Measurements from ENCODE around the gene YEATS4. TPM values are rescaled to one million over a fixed set of nuclear protein-coding genes. Genes with fewer than 3 reads are reported as not detected.
"Not testable (repeated sequence)": the region's sequence is repeated elsewhere in the genome, so short reads cannot be mapped to it uniquely, and the experiment has no call there.

YEATS4 gene
- total RNA-seq = 28.5 TPM

DNA sequence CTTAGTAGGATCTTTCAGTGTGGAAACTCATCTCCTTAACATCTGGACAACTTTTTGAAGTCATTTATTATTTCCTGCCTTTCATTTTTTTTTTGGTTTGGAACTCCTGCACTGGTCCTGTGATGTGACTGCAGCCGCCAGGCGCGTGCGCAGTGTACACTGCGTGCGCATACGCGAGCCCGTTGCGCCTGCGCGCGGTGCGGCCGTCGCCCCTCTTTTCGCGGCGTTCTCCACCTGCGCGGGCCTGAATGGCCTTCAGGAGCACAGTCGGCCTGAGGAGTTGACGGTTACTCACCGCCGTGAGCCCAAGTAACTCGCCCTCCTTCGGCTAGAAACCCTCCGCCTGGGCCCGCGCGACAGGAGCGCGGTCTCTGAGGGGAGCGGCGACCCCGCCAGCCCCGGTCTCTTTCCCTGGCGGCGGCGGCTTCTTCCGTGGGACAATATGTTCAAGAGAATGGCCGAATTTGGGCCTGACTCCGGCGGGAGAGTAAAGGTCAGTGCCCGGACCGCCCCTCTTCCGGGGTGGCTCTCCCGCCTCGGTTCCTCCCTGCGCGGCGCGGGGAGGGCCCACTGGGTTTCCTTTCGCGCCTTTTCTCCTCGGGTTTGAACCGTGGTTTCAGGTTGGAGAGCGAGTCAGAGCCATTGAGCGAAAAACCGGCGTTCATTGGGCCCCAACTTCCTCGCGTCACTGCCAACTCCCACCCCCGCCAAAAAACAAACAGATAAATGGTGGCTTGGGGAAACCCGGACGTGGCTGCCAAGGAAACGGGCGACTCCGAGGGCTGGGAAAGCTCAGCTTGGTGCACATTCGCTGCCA lies at the start of gene YEATS4:
TSS of gene YEATS4 (plus strand) at position 213 of the 817 bp plus-strand sequence. CDS start at position 443, 230 bp downstream.
- peak; percentile 78 to 91 (median 88) for DNase-seq (ENCODE audit: low read depth in 2 of 3, low spot score in 2 of 3)

- no peak for DNase-seq (ENCODE audit: low read depth in 2 of 3, low spot score in 2 of 3)
These were observed 46.3 kb upstream of the YEATS4 start for GRCh38 chr12:69313209-69313608.

DNA sequence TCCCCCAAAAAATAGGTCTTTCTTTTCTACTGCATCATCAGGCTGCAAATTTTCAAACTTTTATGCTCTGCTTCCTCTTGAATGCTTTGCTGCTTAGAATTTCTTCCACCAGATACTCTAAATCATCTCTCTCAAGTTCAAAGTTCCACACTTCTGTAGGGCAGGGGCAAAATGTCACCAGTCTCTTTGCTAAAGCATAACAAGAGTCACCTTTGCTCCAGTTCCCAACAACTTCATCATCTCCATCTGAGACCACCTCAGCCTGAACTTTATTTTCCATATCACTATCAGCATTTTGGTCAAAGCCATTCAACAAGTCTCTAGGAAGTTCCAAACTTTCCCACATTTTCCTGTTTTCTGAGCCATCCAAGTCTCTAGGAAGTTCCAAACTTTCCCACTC lies 42.8 kb upstream of the YEATS4 start:
- not testable (repeated sequence) for DNase-seq (ENCODE audit: low read depth in 2 of 3, low spot score in 2 of 3)

DNA sequence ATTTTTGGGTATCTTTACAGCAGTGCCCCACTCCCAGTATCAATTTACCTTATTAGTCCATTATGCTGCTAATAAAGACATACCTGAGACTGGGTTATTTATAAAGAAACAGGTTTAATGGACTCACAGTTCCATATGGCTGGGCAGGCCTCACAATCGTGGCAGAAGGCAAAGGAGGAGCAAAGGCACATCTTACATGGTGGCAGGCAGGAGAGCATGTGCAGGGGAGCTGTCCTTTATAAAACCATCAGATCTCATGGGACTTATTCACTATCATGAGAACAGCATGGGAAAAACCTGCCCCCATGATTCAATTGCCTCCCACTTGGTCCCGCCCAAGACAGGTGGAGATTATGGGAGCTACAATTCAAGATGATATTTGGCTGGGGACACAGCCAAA lies 42.3 kb upstream of the YEATS4 start:
- DNase-seq (ENCODE audit: low read depth in 2 of 3, low spot score in 2 of 3) = not testable (repeated sequence)

GRCh38 chr12:69318225-69318624 lies 41.3 kb upstream of the YEATS4 start:
- no peak for DNase-seq (ENCODE audit: low read depth in 2 of 3, low spot score in 2 of 3)

DNA sequence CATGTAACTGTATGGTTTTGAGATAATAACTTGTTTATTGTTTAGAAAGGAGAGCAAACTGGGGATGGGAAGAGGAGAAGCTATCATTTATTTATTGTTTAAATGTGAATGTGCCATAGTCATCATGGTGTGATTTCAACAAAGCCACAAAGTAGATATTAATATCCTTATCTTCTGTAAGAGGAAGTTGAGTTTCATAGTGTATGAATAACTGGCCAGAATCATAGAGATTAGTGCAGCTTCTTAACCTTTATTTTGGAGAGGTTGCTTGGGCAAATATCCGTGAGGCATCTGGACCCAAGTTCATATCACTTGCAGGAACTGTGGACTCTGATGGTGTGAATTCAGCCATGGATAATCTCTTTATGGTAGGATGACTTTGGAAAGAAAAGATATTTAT lies 38.2 kb upstream of the YEATS4 start:
- peak in 1 of 3 donors; percentile 20 for DNase-seq (ENCODE audit: low read depth in 2 of 3, low spot score in 2 of 3)

GRCh38 chr12:69324797-69325466 lies 34.6 kb upstream of the YEATS4 start:
- peak in 1 of 3 donors; percentile 40 for DNase-seq (ENCODE audit: low read depth in 2 of 3, low spot score in 2 of 3)

DNA sequence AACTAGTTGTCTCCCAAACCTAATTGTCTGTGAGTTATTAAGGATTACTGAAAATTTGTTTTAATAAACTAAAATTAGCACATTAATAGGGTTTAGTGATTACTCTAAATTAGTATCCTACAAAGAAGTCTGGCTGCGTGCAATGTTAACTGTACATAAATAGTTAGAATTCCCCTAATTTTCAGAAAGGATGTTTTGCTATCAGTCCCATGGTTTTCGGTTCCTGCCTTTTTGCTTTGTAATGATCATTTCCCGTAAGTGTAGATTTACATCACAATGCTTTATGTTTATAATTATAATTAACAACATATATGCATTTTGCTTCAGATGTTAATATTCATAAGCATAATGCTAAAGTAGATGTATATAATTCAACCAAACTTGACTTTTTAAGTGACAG lies 31.1 kb upstream of the YEATS4 start:
- DNase-seq (ENCODE audit: low read depth in 2 of 3, low spot score in 2 of 3) = no peak

GRCh38 chr12:69329669-69330428 lies 29.7 kb upstream of the YEATS4 start:
- peak in 2 of 3 donors; percentile 12 to 23 for DNase-seq (ENCODE audit: low read depth in 2 of 3, low spot score in 2 of 3)

DNA sequence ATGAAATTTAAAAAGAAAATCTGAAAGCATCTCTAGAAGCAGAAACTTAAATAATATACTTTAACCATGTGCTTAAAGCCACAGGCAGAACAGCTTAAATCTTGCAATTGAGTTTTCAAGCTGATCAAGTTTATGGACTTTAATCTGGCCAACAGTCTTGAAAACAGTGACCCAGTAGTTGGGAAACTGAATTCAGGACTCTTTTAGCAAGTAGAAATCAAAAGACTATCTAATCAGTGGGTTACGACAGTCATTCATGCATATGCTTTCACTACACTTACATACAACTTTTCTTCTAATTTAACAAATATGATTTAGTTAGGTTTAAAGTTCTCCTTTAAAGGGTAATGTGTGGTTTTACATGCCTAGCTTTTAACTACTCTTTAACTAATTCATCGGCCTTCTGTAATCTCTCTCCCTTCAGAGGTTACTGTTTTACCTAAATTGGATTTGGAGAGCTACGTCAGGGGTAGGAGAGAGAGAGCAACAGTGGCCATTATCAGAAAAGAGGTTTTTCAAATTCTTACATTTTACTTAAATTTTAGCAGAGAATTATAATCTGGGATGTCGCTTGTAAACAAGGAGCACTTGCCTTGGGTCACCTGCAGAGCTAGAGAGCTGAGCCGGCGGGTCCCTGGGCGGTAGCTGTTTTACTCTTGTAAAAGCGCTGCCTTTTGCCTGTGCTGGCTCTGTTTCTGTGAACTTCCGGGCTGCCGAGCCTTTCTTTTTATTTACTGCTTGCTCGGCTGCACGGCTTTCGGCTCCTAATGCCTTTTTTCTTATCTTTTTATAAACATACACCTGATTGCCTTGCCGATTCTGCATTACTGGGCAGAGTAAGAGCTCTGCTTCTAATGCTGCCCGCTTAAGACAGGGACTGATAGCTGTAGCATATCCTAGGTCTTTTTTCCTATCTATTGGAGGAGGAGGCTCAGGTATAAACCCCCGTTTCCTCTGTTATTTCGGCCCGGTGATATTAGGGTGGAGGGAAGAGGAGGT lies 28.8 kb upstream of the YEATS4 start:
- peak; percentile 25 to 58 (median 38) for DNase-seq (ENCODE audit: low read depth in 2 of 3, low spot score in 2 of 3)

DNA sequence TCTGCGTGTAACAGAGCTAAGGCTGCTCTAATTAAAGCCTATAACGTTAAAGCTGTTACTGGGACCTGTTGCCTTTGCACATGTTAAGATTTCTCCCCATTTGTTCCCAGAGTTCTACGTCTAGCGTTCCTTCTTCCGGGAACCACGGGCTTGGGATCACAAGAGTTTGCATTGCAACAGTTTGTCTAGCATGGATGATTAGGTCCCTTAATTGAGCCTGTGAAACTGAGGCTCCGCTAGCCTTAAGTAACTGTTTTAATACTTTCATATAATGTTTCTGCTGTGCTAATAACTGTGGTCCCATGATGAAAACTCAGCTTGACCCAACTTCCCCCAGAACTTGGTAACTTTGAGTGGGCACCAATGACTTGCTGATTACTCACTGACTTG lies 28.0 kb upstream of the YEATS4 start:
- DNase-seq (ENCODE audit: low read depth in 2 of 3, low spot score in 2 of 3) = no peak

GRCh38 chr12:69331909-69332684 lies 27.4 kb upstream of the YEATS4 start:
- no peak for DNase-seq (ENCODE audit: low read depth in 2 of 3, low spot score in 2 of 3)

DNA sequence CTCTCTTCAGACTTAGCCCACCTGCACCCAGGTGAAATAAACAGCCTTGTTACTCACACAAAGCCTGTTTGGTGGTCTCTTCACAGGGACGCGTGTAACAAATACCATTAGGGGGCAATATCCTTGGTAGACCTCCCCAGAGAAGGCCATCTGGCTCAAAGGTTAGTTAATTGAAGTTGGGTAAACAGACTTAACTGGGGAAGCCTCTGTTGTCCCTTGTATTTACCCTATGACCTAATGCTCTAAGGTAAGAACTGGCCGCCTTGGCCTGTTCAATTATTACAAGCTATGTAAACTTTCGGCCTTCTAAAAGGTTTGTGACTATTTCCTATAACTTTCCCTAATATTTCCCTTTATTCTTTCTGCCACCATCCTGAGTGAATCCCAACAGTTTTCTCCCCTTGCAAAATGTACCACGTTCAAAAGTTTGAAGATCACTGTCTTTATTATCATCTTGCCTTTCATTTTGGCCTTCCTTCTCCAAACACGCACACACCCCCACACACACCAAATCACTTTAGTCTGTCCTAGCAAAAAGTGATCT lies 26.7 kb upstream of the YEATS4 start:
- DNase-seq (ENCODE audit: low read depth in 2 of 3, low spot score in 2 of 3) = no peak

DNA sequence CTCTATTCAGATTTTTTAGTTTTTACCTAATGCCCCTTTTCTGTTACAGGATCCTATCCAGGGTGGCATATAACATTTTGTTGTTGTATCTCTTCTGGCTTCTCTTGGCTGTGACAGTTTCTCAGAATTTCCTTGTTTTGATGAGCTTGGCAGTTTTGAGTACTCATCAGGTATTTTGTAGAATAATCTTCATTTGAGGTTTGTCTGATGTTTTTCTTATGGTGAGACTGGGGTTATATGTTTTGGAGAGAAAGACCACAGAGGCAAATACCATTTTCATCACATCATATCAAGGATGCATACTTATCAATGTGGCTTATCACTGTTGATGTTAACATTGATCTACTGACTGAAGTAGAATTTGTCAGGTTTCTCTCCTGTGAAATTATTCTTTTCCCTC lies 25.4 kb upstream of the YEATS4 start:
- DNase-seq (ENCODE audit: low read depth in 2 of 3, low spot score in 2 of 3) = no peak

DNA sequence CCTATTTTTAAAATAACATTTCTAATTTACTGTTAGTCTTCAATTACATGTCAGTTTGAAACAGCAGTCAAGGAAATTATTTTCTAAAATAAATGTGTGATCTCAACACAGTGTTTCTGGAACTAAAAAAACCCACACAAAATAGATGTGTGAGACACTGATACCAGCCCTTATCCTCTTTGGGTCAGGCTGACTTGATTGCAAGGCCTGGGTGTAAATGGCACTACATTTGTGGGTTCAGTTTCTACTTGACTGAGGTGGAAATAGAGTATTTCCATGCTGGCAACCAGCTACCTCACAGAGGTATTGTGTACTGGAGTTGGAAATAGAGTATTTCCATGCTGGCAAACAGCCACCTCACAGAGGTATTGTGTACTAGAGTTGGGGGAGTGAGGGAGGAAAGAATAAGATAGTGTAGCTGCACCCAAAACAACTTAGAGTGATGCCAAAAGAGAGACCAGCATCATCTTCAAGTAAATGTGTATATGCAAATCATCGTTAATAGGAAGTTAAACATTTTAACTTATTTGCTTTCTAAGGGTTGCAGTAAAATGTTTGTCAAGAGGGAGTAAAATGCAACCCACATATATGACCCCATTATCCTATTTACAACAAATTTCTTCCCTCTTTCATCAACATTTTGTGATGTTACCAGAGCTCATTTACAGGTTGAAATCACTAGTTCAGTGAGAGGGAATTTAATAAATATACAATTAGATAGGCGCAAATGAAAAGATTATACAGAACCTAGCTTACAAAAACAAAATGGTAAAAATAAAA lies 22.0 kb upstream of the YEATS4 start:
- DNase-seq (ENCODE audit: low read depth in 2 of 3, low spot score in 2 of 3) = no peak

DNA sequence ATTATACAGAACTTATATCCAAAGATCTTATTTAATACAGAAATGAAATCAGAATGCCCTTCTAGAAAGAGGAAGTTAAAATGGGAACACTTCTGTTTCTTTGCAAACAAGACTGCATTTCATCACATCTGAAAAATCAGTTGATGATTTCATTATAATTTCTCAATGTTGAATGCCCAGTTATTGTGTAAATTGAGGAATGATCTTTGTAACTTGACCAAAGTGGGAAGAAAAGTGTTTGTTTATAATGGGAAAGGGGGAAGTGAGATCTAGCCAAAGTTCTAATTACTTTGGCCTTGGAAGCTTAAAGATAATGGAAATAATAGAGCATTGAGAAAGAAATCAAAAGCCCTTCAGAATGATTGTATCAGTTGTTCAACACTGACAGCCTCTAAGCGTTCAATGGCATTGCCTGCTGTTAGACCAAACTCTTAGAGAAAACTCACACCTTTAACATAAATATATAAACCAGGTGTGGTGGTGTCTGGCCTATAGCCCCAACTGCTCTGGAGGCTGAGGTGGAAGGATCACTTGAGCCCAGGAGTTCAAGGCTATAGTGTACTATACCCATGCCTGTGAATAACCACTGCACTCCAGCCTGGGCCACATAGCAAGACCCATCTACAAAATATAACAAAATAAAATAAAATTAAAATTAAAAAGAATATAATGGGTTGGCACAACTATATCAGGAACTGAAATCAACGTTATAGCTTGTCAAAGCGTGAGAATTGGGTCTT lies 21.3 kb upstream of the YEATS4 start:
- DNase-seq (ENCODE audit: low read depth in 2 of 3, low spot score in 2 of 3) = peak in 1 of 3 donors; percentile 32

DNA sequence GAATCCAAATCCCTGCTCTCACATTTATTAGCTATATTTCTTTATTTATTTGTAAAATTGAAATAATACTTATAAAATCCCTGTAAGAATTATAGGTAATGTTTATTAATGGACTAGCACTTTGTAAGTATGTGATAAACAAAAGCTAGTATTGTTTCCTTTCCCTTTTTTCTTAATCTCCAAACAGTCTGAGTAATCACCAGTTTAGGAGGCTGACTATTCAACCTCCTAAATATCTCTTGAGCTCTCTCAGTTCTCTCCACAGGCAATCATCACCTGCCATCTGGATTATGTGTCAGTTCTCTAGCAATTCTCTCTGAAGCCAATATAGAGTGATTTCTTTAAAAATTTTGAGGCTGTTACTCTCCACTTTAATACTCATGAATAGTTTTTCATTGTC lies 20.6 kb upstream of the YEATS4 start:
- DNase-seq (ENCODE audit: low read depth in 2 of 3, low spot score in 2 of 3) = no peak

DNA sequence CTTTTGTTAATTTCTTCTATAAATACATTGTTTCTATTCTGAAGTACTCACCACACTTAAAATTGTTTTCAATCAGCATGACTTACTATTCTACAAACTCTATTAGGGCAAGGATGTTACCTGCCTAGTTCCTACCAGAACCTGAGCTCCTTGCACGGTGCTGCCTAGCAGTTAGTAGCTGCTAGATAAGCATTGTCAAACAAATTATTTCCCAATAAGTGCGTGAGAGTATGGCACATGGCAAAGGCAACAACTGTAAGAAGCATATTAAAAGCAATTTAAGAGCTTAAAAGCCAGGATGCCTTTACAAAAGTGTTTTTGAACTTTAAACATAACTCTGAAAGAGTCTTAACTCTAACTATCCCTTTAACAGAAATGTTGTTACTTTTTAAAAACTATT lies 19.5 kb upstream of the YEATS4 start:
- DNase-seq (ENCODE audit: low read depth in 2 of 3, low spot score in 2 of 3) = no peak
